ENCODE measurements around the gene FBLN7.

DNA sequence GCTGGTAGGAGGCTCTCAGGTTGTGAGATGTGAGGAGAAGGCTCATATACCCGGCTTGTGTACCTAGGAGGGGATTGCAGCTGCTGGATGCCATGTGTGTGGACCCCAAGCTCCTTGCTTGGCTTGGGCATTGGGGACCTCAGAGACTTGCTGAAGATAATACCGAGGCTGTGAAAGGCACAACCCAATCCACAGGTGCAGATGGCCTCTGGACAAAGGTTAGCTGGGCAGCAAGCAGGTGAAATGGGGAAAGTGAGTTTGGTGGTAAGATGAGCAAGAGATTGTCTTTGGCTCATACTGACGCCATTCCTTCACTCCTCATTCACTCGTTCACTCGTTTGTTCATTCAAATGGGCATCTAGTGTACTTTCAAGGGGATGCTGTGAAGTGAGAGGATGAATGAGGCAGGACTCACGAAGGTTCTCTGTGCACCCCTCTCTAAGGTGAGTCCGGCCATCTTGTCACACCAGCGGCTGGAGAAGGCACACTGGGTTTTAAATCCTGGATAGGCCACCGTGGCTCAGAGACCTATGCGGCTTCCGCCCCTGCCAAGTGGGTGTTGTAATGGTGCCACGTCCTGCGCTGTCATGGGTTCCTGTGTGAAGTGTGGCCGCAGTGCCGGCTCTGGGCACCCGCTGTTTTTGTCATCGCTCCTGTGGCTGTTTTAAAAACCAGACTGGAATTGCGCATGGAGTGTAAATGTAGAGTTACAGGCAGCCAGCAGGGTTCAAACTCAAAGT lies 13.7 kb downstream of the FBLN7 start:
- TF ChIP-seq, protein P1, sequence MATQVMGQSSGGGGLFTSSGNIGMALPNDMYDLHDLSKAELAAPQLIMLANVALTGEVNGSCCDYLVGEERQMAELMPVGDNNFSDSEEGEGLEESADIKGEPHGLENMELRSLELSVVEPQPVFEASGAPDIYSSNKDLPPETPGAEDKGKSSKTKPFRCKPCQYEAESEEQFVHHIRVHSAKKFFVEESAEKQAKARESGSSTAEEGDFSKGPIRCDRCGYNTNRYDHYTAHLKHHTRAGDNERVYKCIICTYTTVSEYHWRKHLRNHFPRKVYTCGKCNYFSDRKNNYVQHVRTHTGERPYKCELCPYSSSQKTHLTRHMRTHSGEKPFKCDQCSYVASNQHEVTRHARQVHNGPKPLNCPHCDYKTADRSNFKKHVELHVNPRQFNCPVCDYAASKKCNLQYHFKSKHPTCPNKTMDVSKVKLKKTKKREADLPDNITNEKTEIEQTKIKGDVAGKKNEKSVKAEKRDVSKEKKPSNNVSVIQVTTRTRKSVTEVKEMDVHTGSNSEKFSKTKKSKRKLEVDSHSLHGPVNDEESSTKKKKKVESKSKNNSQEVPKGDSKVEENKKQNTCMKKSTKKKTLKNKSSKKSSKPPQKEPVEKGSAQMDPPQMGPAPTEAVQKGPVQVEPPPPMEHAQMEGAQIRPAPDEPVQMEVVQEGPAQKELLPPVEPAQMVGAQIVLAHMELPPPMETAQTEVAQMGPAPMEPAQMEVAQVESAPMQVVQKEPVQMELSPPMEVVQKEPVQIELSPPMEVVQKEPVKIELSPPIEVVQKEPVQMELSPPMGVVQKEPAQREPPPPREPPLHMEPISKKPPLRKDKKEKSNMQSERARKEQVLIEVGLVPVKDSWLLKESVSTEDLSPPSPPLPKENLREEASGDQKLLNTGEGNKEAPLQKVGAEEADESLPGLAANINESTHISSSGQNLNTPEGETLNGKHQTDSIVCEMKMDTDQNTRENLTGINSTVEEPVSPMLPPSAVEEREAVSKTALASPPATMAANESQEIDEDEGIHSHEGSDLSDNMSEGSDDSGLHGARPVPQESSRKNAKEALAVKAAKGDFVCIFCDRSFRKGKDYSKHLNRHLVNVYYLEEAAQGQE (IDR thresholded peaks at IDR 0.05; ENCODE audit: insufficient read depth in 1 of 2, low read depth in 2 of 2, low read length in 2 of 2), result no peak
- no peak for TF ChIP-seq POLR2AphosphoS5 (IDR thresholded peaks at IDR 0.05; ENCODE audit: low read depth, low read length)
